NT2/D1 (cell line): ENCODE measurements around the gene MPST.

Source experiments
- DNase-seq: peaks from one replicate; pipeline ENCODE4 v3.0.0-alpha.2; 2011; ENCODE audit warnings: low read depth, low spot score
- H3K27me3 ChIP-seq: 2 replicates; pipeline ENCODE4 v1.6.0; 2011; ENCODE audit warnings: mild to moderate bottlenecking; ENCODE audit not compliant: insufficient read length, insufficient read depth
- H3K36me3 ChIP-seq: 2 replicates; pipeline ENCODE4 v1.6.1; 2011; ENCODE audit warnings: mild to moderate bottlenecking, low read length, mixed read lengths; ENCODE audit not compliant: insufficient read depth, insufficient read length
- H3K4me1 ChIP-seq: 2 replicates; pipeline ENCODE4 v1.5.1; 2011; ENCODE audit not compliant: insufficient read depth, insufficient read length
- H3K4me3 ChIP-seq: 2 replicates; pipeline ENCODE4 v1.5.1; 2011; ENCODE audit warnings: low read depth; ENCODE audit not compliant: insufficient read length
- H3K9ac ChIP-seq: 2 replicates; pipeline ENCODE4 v1.6.0; 2011; ENCODE audit warnings: low read depth; ENCODE audit not compliant: insufficient read length
- H3K9me3 ChIP-seq: 2 replicates; pipeline ENCODE4 v1.5.1; 2011; ENCODE audit warnings: mild to moderate bottlenecking, low read length; ENCODE audit not compliant: insufficient read depth
- SUZ12 ChIP-seq: IDR thresholded peaks from 2 replicates; pipeline ENCODE4 v1.6.1; 2011; ENCODE audit not compliant: insufficient read length, insufficient read depth; ENCODE audit errors: extremely low read depth
- YY1 ChIP-seq: IDR thresholded peaks from 2 replicates; pipeline ENCODE4 v1.6.1; 2011; ENCODE audit not compliant: insufficient read length, insufficient read depth
- ZNF274 ChIP-seq: IDR thresholded peaks from 2 replicates; pipeline ENCODE4 v1.6.1; 2011; ENCODE audit warnings: mild to moderate bottlenecking, low read depth, low read length

The MPST gene

DNA sequence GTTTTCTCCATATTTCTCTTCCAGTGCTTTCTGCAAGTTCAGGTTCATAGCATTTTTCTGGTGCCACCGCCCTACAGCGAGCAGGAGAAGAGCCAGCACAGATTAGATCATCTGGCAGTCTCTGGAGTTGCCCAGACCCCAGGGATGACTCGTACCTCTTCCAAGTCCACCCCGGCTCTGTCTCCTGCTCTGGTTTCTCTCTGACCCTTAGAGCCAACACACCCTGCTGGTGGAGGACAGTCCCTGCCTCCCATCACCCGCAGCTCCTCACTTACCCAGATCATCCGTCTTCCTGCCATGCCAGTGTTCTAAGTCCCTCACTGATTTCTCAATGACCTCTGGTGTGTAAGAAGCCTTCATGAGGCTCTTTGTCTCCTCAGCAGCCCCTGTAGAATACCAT is 28.3 kb upstream of the MPST start:
- H3K4me1 ChIP-seq = no peaks in the 10 kb centered on the region
- H3K9ac ChIP-seq = no peak overlapping the region
- H3K27me3 ChIP-seq = no peaks in the 10 kb centered on the region
- DNase-seq = no peak
- H3K4me3 ChIP-seq = no peak overlapping the region
- H3K36me3 ChIP-seq = no peaks in the 10 kb centered on the region
- H3K9me3 ChIP-seq = peaks cover 16% of the 10 kb centered on the region
- TF ChIP-seq SUZ12 (no peak), YY1 (no peak), ZNF274 (no peak)

DNA sequence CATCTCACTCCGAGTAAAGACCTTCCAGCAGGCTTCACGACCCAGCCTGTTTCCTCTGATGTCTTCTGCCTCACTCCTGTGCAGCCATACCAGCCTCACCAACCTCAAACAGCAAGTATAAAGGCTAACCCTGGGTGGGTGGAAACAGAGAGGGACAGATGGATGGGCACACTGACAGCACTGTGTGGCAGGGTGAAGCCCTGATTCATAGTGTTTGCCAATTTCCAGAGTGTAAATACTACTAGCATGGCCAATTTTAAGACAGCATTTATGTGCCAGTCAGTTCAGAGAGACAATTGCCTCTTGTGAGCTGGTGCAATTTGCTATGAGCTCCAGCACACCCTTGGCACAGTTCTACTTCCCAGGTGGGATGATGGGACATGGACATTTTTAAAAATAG is 21.8 kb upstream of the MPST start:
- H3K27me3 ChIP-seq = no peaks in the 10 kb centered on the region
- H3K36me3 ChIP-seq = no peaks in the 10 kb centered on the region
- H3K9ac ChIP-seq = no peak overlapping the region
- no peaks in the 10 kb centered on the region for H3K9me3 ChIP-seq
- no peak overlapping the region for H3K4me3 ChIP-seq
- H3K4me1 ChIP-seq = peaks cover 4% of the 10 kb centered on the region
- no peak for TF ChIP-seq SUZ12
- no peak for TF ChIP-seq YY1
- no peak for TF ChIP-seq ZNF274
- DNase-seq = no peak

GRCh38 chr22:36998620-36999351 is 20.8 kb upstream of the MPST start:
- no peaks in the 10 kb centered on the region for H3K9me3 ChIP-seq
- no peak for TF ChIP-seq SUZ12
- no peak for TF ChIP-seq YY1
- no peak for TF ChIP-seq ZNF274

DNA sequence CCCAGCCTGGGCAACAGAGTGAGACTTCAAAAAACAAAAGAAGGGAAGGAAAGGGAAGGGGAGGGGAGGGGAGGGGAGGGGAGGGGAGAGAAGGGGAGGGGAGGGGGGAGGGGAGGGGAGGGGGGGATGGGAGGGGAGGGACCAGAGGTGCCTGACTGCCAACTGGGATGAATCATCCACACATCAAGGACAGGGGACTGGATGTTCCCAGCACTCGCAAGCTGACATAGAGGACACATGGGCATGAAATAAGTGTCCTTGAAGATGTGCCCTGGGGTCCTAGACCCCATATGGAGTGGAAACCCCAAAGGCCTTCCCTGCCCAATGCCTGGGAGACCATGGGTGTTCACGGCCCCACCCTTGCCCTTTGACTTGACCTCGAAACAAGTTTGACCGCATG is 20.1 kb upstream of the MPST start:
- no peak for TF ChIP-seq SUZ12
- no peak for TF ChIP-seq ZNF274
- TF ChIP-seq YY1 = no peak
- DNase-seq = no peak
- Histone ChIP-seq H3K27me3 (no peaks in the 10 kb centered on the region), H3K9ac (no peak overlapping the region), H3K4me1 (peaks cover 6% of the 10 kb centered on the region), H3K9me3 (no peaks in the 10 kb centered on the region), H3K36me3 (no peaks in the 10 kb centered on the region), H3K4me3 (no peak overlapping the region)

More at GRCh38 chr22:36998620-36999351, 20.8 kb upstream of the MPST start:
- H3K36me3 ChIP-seq = no peaks in the 10 kb centered on the region
- H3K27me3 ChIP-seq = no peaks in the 10 kb centered on the region
- no peak overlapping the region for H3K4me3 ChIP-seq
- H3K4me1 ChIP-seq = peaks cover 4% of the 10 kb centered on the region
- no peak for DNase-seq
- H3K9ac ChIP-seq = no peak overlapping the region

DNA sequence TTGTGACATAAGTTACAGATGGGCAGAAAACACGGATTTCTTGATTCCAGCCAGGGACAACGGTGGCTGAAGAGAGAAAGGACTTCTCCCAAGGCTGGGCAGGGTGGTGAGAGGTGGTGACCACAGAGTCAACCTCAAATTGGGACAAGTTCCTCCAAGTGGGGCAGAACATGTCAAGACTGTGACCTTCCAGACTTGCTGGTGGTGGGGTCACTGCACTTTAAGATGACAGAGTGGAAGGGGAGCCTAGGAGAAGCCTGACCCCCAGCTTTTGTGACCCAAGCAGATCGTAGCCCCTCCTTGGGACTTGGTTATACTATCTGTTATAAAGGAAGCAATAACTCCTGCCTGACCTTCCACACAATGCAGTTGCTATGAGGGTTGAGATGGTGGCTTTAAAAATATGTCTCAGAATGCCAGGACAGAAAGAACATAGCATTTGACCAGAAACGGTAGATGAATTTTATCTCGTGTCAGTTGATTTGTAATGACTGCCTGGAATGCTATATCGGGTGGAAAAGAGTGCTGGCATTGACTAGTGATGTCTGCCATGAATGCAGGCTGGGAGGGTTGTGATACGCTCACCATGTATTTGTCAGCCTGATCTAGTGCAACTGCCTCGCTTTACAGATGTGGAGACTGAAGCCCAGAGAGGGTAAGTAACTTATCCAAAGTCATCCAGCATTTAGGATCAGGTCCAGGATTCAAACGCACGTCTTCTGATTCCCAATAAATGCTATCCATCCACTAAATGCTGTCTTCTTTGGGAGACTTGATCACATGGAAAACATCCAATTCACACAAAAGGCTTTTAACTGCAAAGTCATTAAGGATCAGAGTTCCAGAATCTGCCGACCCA is 18.6 kb upstream of the MPST start:
- Histone ChIP-seq H3K36me3 (no peaks in the 10 kb centered on the region), H3K4me3 (no peak overlapping the region), H3K9ac (no peak overlapping the region), H3K9me3 (no peaks in the 10 kb centered on the region), H3K4me1 (peaks cover 6% of the 10 kb centered on the region), H3K27me3 (no peaks in the 10 kb centered on the region)
- TF ChIP-seq SUZ12 = no peak
- TF ChIP-seq ZNF274 = no peak
- TF ChIP-seq YY1 = no peak
- no peak for DNase-seq

DNA sequence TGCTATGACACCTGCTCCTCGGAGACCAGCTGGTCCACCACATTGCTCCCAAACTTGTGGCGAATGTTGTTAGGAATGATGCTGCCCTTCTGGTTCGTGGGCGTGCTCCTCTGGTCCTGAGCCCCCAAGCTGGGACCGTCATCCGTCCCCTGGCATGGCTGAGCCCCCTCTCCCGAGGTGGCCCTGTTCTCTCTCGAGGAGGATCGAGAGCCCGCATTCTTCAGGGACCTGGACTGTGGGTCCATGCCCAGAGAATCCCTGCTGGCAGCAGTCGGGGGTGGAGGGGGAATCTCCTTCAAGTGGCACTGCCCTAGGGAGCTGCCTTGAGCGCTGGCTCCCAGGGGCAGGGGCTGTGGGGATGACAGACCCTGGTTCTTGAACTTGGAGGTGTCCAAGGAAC is 17.7 kb upstream of the MPST start:
- H3K9me3 ChIP-seq = no peaks in the 10 kb centered on the region
- peaks cover 6% of the 10 kb centered on the region for H3K4me1 ChIP-seq
- no peak overlapping the region for H3K9ac ChIP-seq
- DNase-seq = no peak
- no peak for TF ChIP-seq SUZ12
- TF ChIP-seq YY1 = no peak
- no peak for TF ChIP-seq ZNF274
- no peaks in the 10 kb centered on the region for H3K36me3 ChIP-seq
- H3K4me3 ChIP-seq = no peak overlapping the region
- no peaks in the 10 kb centered on the region for H3K27me3 ChIP-seq

DNA sequence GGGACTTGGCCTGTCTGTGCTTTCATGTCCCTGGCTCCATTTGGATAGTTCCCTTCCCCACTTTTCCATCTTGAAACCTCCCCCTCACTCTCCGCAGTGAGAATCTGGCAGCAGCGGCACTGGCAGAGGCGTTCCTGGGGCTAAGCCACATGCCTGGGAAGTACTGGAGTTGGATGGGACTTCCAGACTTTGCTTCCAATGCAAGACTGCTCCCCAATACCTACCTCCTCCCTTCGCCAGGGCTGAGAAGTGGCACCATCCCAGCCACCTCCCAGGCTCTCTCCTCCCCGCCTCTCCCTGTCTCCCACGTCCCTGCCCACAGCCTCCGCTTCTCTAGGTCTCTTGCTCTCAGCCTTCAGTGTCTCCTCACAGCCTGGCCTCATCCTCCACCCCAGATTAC is 16.9 kb upstream of the MPST start:
- Histone ChIP-seq H3K9me3 (no peaks in the 10 kb centered on the region), H3K9ac (no peak overlapping the region), H3K4me3 (no peak overlapping the region), H3K4me1 (peaks cover 6% of the 10 kb centered on the region), H3K36me3 (no peaks in the 10 kb centered on the region), H3K27me3 (no peaks in the 10 kb centered on the region)
- DNase-seq = no peak
- no peak for TF ChIP-seq YY1
- TF ChIP-seq SUZ12 = no peak
- no peak for TF ChIP-seq ZNF274
